Measurements from ENCODE around the gene ADK.

Gene ADK

DNA sequence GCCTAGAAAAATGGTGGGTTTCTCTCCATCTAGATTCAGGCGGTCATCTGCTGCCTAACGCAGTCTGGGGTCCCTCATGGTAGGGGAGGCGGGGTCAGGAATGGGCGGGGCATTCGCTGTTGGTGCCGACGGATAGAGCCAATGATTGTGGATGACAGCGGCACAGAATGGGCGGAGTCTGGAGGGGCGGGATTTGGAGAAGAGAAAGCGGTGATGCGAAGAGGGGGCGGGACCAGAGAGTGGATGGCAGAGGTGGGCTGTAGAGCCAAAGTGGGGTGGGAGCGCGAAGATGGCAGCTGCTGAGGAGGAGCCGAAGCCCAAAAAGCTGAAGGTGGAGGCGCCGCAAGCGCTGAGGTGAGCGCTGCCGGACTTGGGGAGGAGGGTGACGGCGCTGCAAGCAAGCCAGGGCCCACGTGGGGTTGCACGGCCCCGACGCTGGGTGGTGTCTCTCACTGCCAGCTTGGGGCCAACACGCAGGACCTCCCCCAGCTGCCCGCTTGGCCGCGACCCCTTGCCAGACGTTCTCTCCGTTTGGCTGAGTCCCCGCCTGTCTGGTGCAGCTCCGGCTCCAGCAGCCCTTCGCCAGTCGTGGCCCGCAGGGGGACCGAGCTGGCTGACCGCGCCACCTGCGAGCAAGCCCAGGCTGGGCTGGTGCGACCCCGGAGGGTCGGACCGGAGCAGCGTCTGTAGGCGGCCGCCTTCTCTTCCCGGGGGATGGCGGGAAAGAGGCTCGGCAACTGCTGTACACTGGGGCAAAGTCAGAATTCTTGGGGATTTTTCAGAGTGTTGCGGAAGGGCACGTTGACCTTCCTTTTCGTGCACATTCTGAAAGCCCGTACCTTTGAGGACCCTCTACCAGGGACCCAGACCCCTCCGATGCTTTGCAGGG is at the start of gene ADK:
TSS of gene ADK (plus strand) at position 232 of the 889 bp plus-strand sequence. CDS start at position 290, 58 bp downstream.
- peak within 1 kb of the TSS; percentile 84 to 86 for H3K27ac ChIP-seq
- H3K4me3 ChIP-seq, result peak within 1 kb of the TSS; percentile 81 to 93
- peaks cover 0 to 10% (median 5%) of the 10 kb centered on the region in 3 donors for H3K36me3 ChIP-seq
- TF ChIP-seq, protein P1, sequence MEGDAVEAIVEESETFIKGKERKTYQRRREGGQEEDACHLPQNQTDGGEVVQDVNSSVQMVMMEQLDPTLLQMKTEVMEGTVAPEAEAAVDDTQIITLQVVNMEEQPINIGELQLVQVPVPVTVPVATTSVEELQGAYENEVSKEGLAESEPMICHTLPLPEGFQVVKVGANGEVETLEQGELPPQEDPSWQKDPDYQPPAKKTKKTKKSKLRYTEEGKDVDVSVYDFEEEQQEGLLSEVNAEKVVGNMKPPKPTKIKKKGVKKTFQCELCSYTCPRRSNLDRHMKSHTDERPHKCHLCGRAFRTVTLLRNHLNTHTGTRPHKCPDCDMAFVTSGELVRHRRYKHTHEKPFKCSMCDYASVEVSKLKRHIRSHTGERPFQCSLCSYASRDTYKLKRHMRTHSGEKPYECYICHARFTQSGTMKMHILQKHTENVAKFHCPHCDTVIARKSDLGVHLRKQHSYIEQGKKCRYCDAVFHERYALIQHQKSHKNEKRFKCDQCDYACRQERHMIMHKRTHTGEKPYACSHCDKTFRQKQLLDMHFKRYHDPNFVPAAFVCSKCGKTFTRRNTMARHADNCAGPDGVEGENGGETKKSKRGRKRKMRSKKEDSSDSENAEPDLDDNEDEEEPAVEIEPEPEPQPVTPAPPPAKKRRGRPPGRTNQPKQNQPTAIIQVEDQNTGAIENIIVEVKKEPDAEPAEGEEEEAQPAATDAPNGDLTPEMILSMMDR (IDR thresholded peaks at IDR 0.05), result peak in 1 of 2 experiments; percentile 18
- no peaks in the 10 kb centered on the region for H3K27me3 ChIP-seq
- H3K4me1 ChIP-seq, result peaks cover 0 to 46% (median 32%) of the 10 kb centered on the region in 4 donors
- peak; percentile 100 for DNase-seq
- H3K9me3 ChIP-seq, result no peaks in the 10 kb centered on the region
- intact Hi-C loops (cut with DNase I; ENCODE audit: low total_unique reads), result no loop called here

DNA sequence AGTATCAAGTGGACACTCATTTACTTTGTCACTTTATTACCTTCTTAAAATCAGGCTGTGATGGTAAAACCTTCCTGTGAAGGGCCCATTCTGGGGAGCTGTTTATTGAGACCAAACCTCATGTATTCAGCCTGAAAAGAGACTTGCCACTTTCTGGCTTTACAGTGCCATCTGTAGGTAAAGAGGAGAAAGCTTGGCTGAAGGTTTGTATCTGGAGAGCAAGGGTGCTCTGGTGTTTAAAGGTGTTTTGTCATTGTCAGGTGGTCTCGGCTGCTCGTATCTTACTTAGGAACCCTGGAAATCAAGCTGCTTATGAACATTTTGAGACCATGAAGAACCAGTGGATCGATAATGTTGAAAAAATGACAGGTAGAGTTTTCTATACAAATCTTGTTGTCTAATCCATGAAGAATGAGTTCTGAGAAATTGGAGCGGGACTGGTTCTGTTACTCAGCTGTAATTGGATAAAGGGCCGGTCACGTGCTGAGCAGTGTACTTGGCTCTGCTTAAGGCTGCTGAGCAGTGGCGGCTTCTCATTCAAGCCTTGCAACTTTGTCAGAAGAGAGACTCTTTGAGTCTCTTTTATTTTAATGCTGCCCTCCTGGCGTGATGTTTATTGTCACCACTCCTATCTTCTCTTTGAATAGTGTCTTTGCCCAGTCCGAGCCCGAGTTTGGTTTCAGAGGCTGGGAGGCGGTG is 47.3 kb upstream of the ADK start:
- no peak for DNase-seq
- H3K9me3 ChIP-seq, result no peaks in the 10 kb centered on the region
- peaks cover 85 to 95% (median 89%) of the 10 kb centered on the region in 3 donors for H3K36me3 ChIP-seq
- no peaks in the 10 kb centered on the region for H3K27me3 ChIP-seq
- H3K4me3 ChIP-seq, result no peak overlapping the region
- intact Hi-C loops (cut with DNase I; ENCODE audit: low total_unique reads), result no loop called here
- TF ChIP-seq, protein P1 (IDR thresholded peaks at IDR 0.05), result no peak
- H3K27ac ChIP-seq, result no peak overlapping the region
- H3K4me1 ChIP-seq, result no peaks in the 10 kb centered on the region

DNA sequence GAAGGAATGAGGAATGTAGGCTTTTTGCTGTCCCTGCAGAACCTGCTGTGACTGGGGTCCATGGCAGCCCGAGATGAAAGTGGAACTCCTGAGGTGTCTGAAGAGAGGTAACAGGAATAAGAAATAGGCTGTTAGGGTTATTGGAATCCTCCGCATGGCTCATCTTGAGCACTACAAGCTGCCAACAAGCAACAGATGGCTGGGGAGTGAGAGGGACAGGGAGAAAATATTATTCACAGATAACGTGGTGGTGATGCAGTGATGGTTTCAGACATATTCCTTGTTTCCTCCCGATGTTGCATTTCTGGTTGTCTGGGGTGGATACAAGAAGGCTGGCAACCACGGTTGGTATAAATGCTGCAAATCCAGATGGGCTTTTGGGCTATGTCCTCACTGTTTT is 46.5 kb upstream of the ADK start:
- intact Hi-C loops (cut with DNase I; ENCODE audit: low total_unique reads), result no loop called here
- no peak overlapping the region for H3K27ac ChIP-seq

DNA sequence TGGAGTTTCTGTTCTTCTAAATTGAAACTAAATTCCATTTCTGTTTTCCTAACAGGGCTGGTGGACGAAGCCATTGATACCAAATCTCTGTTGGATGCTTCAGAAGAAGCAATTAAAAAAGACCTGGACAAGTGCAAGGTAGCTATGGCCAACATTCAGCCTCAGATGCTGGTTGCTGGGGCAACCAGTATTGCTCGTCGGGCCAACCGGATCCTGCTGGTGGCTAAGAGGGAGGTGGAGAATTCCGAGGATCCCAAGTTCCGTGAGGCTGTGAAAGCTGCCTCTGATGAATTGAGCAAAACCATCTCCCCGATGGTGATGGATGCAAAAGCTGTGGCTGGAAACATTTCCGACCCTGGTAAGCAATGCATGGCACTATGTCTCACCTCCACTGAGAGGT is 46.0 kb upstream of the ADK start:
- intact Hi-C loops (cut with DNase I; ENCODE audit: low total_unique reads), result no loop called here
- H3K27ac ChIP-seq, result no peak overlapping the region
- H3K4me3 ChIP-seq, result no peak overlapping the region
- peaks cover 85 to 95% (median 89%) of the 10 kb centered on the region in 3 donors for H3K36me3 ChIP-seq
- TF ChIP-seq, protein P1 (IDR thresholded peaks at IDR 0.05), result no peak
- H3K9me3 ChIP-seq, result no peaks in the 10 kb centered on the region
- H3K27me3 ChIP-seq, result no peaks in the 10 kb centered on the region
- DNase-seq, result no peak
- peaks cover 0 to 4% (median 0%) of the 10 kb centered on the region in 4 donors for H3K4me1 ChIP-seq

More for the DNA sequence above, 46.5 kb upstream of the ADK start:
- H3K36me3 ChIP-seq, result peaks cover 85 to 95% (median 89%) of the 10 kb centered on the region in 3 donors
- no peaks in the 10 kb centered on the region for H3K27me3 ChIP-seq
- no peaks in the 10 kb centered on the region for H3K4me1 ChIP-seq
- no peaks in the 10 kb centered on the region for H3K9me3 ChIP-seq
- DNase-seq, result no peak
- TF ChIP-seq, protein P1 (IDR thresholded peaks at IDR 0.05), result no peak
- H3K4me3 ChIP-seq, result no peak overlapping the region

DNA sequence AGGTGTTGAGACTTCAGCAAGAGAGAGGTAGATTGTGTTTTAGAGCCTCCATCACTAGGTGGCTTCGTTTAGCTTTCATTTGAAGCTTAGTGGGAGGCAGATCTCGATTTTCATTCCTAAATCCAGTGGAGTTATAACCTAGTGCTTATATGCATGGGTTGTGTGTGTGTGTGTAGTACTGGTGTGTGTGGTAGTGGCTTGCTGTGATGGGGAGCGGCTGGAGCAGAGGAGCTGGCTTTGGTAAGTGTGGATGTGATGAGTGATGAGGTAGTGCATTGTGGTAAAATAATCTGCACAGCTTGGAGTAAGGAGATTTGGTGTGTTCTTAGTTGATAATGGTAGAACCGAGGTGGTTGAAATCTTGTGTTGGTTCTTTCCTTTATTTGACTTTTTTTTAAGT is 43.6 kb upstream of the ADK start:
- no peak for DNase-seq
- TF ChIP-seq, protein P1 (IDR thresholded peaks at IDR 0.05), result no peak
- intact Hi-C loops (cut with DNase I; ENCODE audit: low total_unique reads), result no loop called here
- peaks cover 91 to 98% (median 95%) of the 10 kb centered on the region in 3 donors for H3K36me3 ChIP-seq
- H3K27me3 ChIP-seq, result no peaks in the 10 kb centered on the region
- no peaks in the 10 kb centered on the region for H3K9me3 ChIP-seq
- H3K27ac ChIP-seq, result no peak overlapping the region
- peaks cover 0 to 10% (median 0%) of the 10 kb centered on the region in 4 donors for H3K4me1 ChIP-seq
- H3K4me3 ChIP-seq, result no peak overlapping the region
